ENCODE measurements around the gene SLMAP.

DNA sequence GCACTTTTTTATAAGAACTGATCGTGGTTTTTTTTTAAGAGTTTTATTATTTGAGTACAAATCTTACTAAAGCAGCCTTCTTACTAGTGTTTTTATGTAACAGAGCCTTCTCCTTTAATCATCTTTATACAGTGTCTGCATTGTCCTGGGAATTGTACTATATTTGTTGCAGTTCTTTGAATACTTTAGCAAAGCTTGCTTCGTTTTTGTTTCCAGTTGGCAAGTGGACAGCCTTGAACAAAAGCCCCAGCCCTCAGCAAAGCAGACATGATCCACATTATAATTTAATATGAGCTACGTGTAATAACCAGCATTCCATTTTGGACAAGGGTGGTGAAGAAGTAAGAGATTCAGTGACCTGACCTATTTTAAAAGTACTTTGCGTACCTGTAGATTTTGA, 139.9 kb downstream of the SLMAP start:
- no peak for TF ChIP-seq CTCF (IDR thresholded peaks at IDR 0.05; ENCODE audit: low read length)
- TF ChIP-seq EZH2phosphoT487 (IDR thresholded peaks at IDR 0.05; ENCODE audit: low read length), result no peak
- TF ChIP-seq EZH2 (optimal IDR thresholded peaks at IDR 0.05; ENCODE audit: low read depth, low read length), result no peak

Measured in MM.1S (cell line).